ENCODE data around the gene CTDSPL. TPM values are rescaled to one million over a fixed set of nuclear protein-coding genes. Genes with fewer than 3 reads are reported as not detected.

CTDSPL gene
- total RNA-seq, 1 donor = 10.9 TPM

GRCh38 chr3:37932505-37932904, 70.8 kb downstream of the CTDSPL start:
- Histone ChIP-seq H3K27me3 (ENCODE audit: insufficient read depth, low read length) (no peaks in the 10 kb centered on the region), H3K4me1 (ENCODE audit: insufficient read depth, low read length) (no peaks in the 10 kb centered on the region), H3K4me3 (ENCODE audit: low read length) (no peak overlapping the region), H3K9me3 (ENCODE audit: low read depth, low read length) (no peaks in the 10 kb centered on the region)

- Histone ChIP-seq H3K4me1 (ENCODE audit: insufficient read depth, low read length) (no peaks in the 10 kb centered on the region), H3K27me3 (ENCODE audit: insufficient read depth, low read length) (no peaks in the 10 kb centered on the region), H3K4me3 (ENCODE audit: low read length) (no peak overlapping the region), H3K9me3 (ENCODE audit: low read depth, low read length) (no peaks in the 10 kb centered on the region)
Measured at GRCh38 chr3:37934631-37935289, 73.1 kb downstream of the CTDSPL start.

GRCh38 chr3:37935290-37935668, 73.6 kb downstream of the CTDSPL start:
- Histone ChIP-seq H3K27me3 (ENCODE audit: insufficient read depth, low read length) (no peaks in the 10 kb centered on the region), H3K4me1 (ENCODE audit: insufficient read depth, low read length) (no peaks in the 10 kb centered on the region), H3K4me3 (ENCODE audit: low read length) (no peak overlapping the region), H3K9me3 (ENCODE audit: low read depth, low read length) (no peaks in the 10 kb centered on the region)

GRCh38 chr3:37935756-37936666, 74.3 kb downstream of the CTDSPL start:
- no peaks in the 10 kb centered on the region for H3K9me3 ChIP-seq (ENCODE audit: low read depth, low read length)
- H3K27me3 ChIP-seq (ENCODE audit: insufficient read depth, low read length) = no peaks in the 10 kb centered on the region
- no peak overlapping the region for H3K4me3 ChIP-seq (ENCODE audit: low read length)
- no peaks in the 10 kb centered on the region for H3K4me1 ChIP-seq (ENCODE audit: insufficient read depth, low read length)

- H3K27me3 ChIP-seq (ENCODE audit: insufficient read depth, low read length) = no peaks in the 10 kb centered on the region
- H3K9me3 ChIP-seq (ENCODE audit: low read depth, low read length) = no peaks in the 10 kb centered on the region
Measured at GRCh38 chr3:37937156-37937555, 75.5 kb downstream of the CTDSPL start.

GRCh38 chr3:37938011-37938410, 76.3 kb downstream of the CTDSPL start:
- no peaks in the 10 kb centered on the region for H3K4me1 ChIP-seq (ENCODE audit: insufficient read depth, low read length)
- no peaks in the 10 kb centered on the region for H3K27me3 ChIP-seq (ENCODE audit: insufficient read depth, low read length)
- no peak overlapping the region for H3K4me3 ChIP-seq (ENCODE audit: low read length)
- H3K9me3 ChIP-seq (ENCODE audit: low read depth, low read length) = no peaks in the 10 kb centered on the region

More at GRCh38 chr3:37937156-37937555, 75.5 kb downstream of the CTDSPL start:
- Histone ChIP-seq H3K4me1 (ENCODE audit: insufficient read depth, low read length) (no peaks in the 10 kb centered on the region), H3K4me3 (ENCODE audit: low read length) (no peak overlapping the region)

GRCh38 chr3:37940242-37940908, 78.7 kb downstream of the CTDSPL start:
- Histone ChIP-seq H3K4me1 (ENCODE audit: insufficient read depth, low read length) (no peaks in the 10 kb centered on the region), H3K27me3 (ENCODE audit: insufficient read depth, low read length) (no peaks in the 10 kb centered on the region)

GRCh38 chr3:37941608-37942508, 80.2 kb downstream of the CTDSPL start:
- H3K4me3 ChIP-seq (ENCODE audit: low read length) = no peak overlapping the region
- no peaks in the 10 kb centered on the region for H3K9me3 ChIP-seq (ENCODE audit: low read depth, low read length)
- H3K27me3 ChIP-seq (ENCODE audit: insufficient read depth, low read length) = no peaks in the 10 kb centered on the region
- peaks cover 6% of the 10 kb centered on the region for H3K4me1 ChIP-seq (ENCODE audit: insufficient read depth, low read length)

More at GRCh38 chr3:37940242-37940908, 78.7 kb downstream of the CTDSPL start:
- no peak overlapping the region for H3K4me3 ChIP-seq (ENCODE audit: low read length)
- H3K9me3 ChIP-seq (ENCODE audit: low read depth, low read length) = no peaks in the 10 kb centered on the region

GRCh38 chr3:37942646-37943045, 81.0 kb downstream of the CTDSPL start:
- Histone ChIP-seq H3K4me1 (ENCODE audit: insufficient read depth, low read length) (peaks cover 6% of the 10 kb centered on the region), H3K27me3 (ENCODE audit: insufficient read depth, low read length) (no peaks in the 10 kb centered on the region), H3K9me3 (ENCODE audit: low read depth, low read length) (no peaks in the 10 kb centered on the region), H3K4me3 (ENCODE audit: low read length) (no peak overlapping the region)

GRCh38 chr3:37943126-37943525, 81.4 kb downstream of the CTDSPL start:
- no peaks in the 10 kb centered on the region for H3K9me3 ChIP-seq (ENCODE audit: low read depth, low read length)
- H3K27me3 ChIP-seq (ENCODE audit: insufficient read depth, low read length) = no peaks in the 10 kb centered on the region
- H3K4me3 ChIP-seq (ENCODE audit: low read length) = no peak overlapping the region
- H3K4me1 ChIP-seq (ENCODE audit: insufficient read depth, low read length) = peaks cover 6% of the 10 kb centered on the region

GRCh38 chr3:37943631-37944314, 82.1 kb downstream of the CTDSPL start:
- H3K9me3 ChIP-seq (ENCODE audit: low read depth, low read length) = no peaks in the 10 kb centered on the region
- H3K27me3 ChIP-seq (ENCODE audit: insufficient read depth, low read length) = no peaks in the 10 kb centered on the region
- peaks cover 6% of the 10 kb centered on the region for H3K4me1 ChIP-seq (ENCODE audit: insufficient read depth, low read length)
- H3K4me3 ChIP-seq (ENCODE audit: low read length) = no peak overlapping the region

- Histone ChIP-seq H3K9me3 (ENCODE audit: low read depth, low read length) (no peaks in the 10 kb centered on the region), H3K4me1 (ENCODE audit: insufficient read depth, low read length) (peaks cover 6% of the 10 kb centered on the region), H3K4me3 (ENCODE audit: low read length) (no peak overlapping the region), H3K27me3 (ENCODE audit: insufficient read depth, low read length) (no peaks in the 10 kb centered on the region)
Measured at GRCh38 chr3:37944391-37944842, 82.7 kb downstream of the CTDSPL start.

GRCh38 chr3:37945156-37945806, 83.6 kb downstream of the CTDSPL start:
- H3K4me3 ChIP-seq (ENCODE audit: low read length) = no peak overlapping the region
- H3K4me1 ChIP-seq (ENCODE audit: insufficient read depth, low read length) = peaks cover 6% of the 10 kb centered on the region
- H3K27me3 ChIP-seq (ENCODE audit: insufficient read depth, low read length) = no peaks in the 10 kb centered on the region
- H3K9me3 ChIP-seq (ENCODE audit: low read depth, low read length) = no peaks in the 10 kb centered on the region

Data from mononuclear cell (primary cell).